ENCODE results near the gene TMCC3.
"Not testable (repeated sequence)": the region's sequence is repeated elsewhere in the genome, so short reads cannot be mapped to it uniquely, and the experiment has no call there.

The TMCC3 gene

GRCh38 chr12:94650143-94651056 is at the start of gene TMCC3:
Gene TMCC3, minus strand, starts transcription at chr12:94650557. Its CDS starts 127 bp downstream, at chr12:94650430.
- DNase-seq (ENCODE audit: low spot score) = peak; percentile 81

GRCh38 chr12:94699801-94700200 is 49.4 kb upstream of the TMCC3 start:
- DNase-seq (ENCODE audit: low spot score) = no peak

GRCh38 chr12:94698578-94698977 is 48.2 kb upstream of the TMCC3 start:
- no peak for DNase-seq (ENCODE audit: low spot score)

GRCh38 chr12:94697631-94698030 is 47.3 kb upstream of the TMCC3 start:
- DNase-seq (ENCODE audit: low spot score) = no peak

- no peak for DNase-seq (ENCODE audit: low spot score)
Measured at GRCh38 chr12:94694732-94695131, 44.4 kb upstream of the TMCC3 start.

GRCh38 chr12:94692826-94693225 is 42.5 kb upstream of the TMCC3 start:
- DNase-seq (ENCODE audit: low spot score) = not testable (repeated sequence)

- no peak for DNase-seq (ENCODE audit: low spot score)
Measured at GRCh38 chr12:94690198-94690771, 39.9 kb upstream of the TMCC3 start.

- DNase-seq (ENCODE audit: low spot score) = no peak
Measured at GRCh38 chr12:94689646-94690036, 39.3 kb upstream of the TMCC3 start.

GRCh38 chr12:94689002-94689645 is 38.8 kb upstream of the TMCC3 start:
- DNase-seq (ENCODE audit: low spot score) = no peak

- no peak for DNase-seq (ENCODE audit: low spot score)
Measured at GRCh38 chr12:94687891-94688290, 37.5 kb upstream of the TMCC3 start.

GRCh38 chr12:94686834-94687628 is 36.7 kb upstream of the TMCC3 start:
- no peak for DNase-seq (ENCODE audit: low spot score)

- DNase-seq (ENCODE audit: low spot score) = no peak
Measured at GRCh38 chr12:94684416-94685142, 34.2 kb upstream of the TMCC3 start.

GRCh38 chr12:94679554-94680195 is 29.3 kb upstream of the TMCC3 start:
- peak; percentile 26 for DNase-seq (ENCODE audit: low spot score)

- no peak for DNase-seq (ENCODE audit: low spot score)
Measured at GRCh38 chr12:94678849-94679248, 28.5 kb upstream of the TMCC3 start.

GRCh38 chr12:94678379-94678778 is 28.0 kb upstream of the TMCC3 start:
- DNase-seq (ENCODE audit: low spot score) = peak; percentile 29

GRCh38 chr12:94677778-94678177 is 27.4 kb upstream of the TMCC3 start:
- no peak for DNase-seq (ENCODE audit: low spot score)

GRCh38 chr12:94676922-94677321 is 26.6 kb upstream of the TMCC3 start:
- DNase-seq (ENCODE audit: low spot score) = no peak

- DNase-seq (ENCODE audit: low spot score) = no peak
Measured at GRCh38 chr12:94676031-94676641, 25.8 kb upstream of the TMCC3 start.

GRCh38 chr12:94674835-94675234 is 24.5 kb upstream of the TMCC3 start:
- no peak for DNase-seq (ENCODE audit: low spot score)

GRCh38 chr12:94674051-94674451 is 23.7 kb upstream of the TMCC3 start:
- DNase-seq (ENCODE audit: low spot score) = no peak
